ENCODE measurements around the gene NAXD.

GRCh38 chr13:110649551-110649950 lies 34.2 kb downstream of the NAXD start:
- TF ChIP-seq CTCF (IDR thresholded peaks at IDR 0.05), result no peak
- TF ChIP-seq POLR2A (IDR thresholded peaks at IDR 0.05), result no peak
- TF ChIP-seq POLR2AphosphoS5 (IDR thresholded peaks at IDR 0.05), result no peak
- TF ChIP-seq EP300 (IDR thresholded peaks at IDR 0.05), result no peak

All from gastroesophageal sphincter (tissue), 3 donors.